Activated CD4-positive, alpha-beta T cell treated with anti-CD3 and anti-CD28 coated beads for 36 hours (primary cell): ENCODE measurements around the gene LILRB5. TPM values are rescaled to one million over a fixed set of nuclear protein-coding genes. Genes with fewer than 3 reads are reported as not detected.
A peak's percentile ranks its signal among the peaks of the same experiment; 100 is the strongest.
"Not testable (repeated sequence)": the region's sequence is repeated elsewhere in the genome, so short reads cannot be mapped to it uniquely, and the experiment has no call there.

Experiments used
- ATAC-seq: fragments of 200-7000 bp; cut with Tn5 transposase; one replicate; pipeline ENCODE4 v1.10.0; 2021; ENCODE audit warnings: mild to moderate bottlenecking, moderate library complexity
- CTCF ChIA-PET: fragments of 350-600 bp; sonication (Branson Sonifier 250); formaldehyde crosslinking; loops from one replicate; lab custom pipeline; 2021; ENCODE audit warnings: antibody characterized with exemption; lab: Charles Lee
- POLR2A ChIA-PET: fragments of 350-600 bp; sonication (Branson Sonifier 250); formaldehyde crosslinking; loops from one replicate; lab custom pipeline; 2021; ENCODE audit warnings: antibody characterized with exemption, inconsistent platforms; lab: Charles Lee
- DNase-seq: peaks from one replicate; pipeline ENCODE4 v3.0.0-alpha.2; 2020
- H3K27ac Mint-ChIP-seq: one replicate; pipeline ENCODE4 v1.8.0; 2021; ENCODE audit warnings: mixed read lengths
- H3K27me3 Mint-ChIP-seq: one replicate; pipeline ENCODE4 v1.8.0; 2021; ENCODE audit warnings: mixed read lengths
- H3K36me3 Mint-ChIP-seq: one replicate; pipeline ENCODE4 v1.8.0; 2021; ENCODE audit warnings: low read depth, mixed read lengths
- H3K4me1 Mint-ChIP-seq: one replicate; pipeline ENCODE4 v1.8.0; 2021; ENCODE audit warnings: mixed read lengths
- H3K4me3 Mint-ChIP-seq: one replicate; pipeline ENCODE4 v1.8.0; 2021; ENCODE audit warnings: mild to moderate bottlenecking, moderate library complexity, mixed read lengths
- H3K9me3 Mint-ChIP-seq: one replicate; pipeline ENCODE4 v1.8.0; 2021; ENCODE audit warnings: low read depth, mixed read lengths
- intact Hi-C, 2 experiments: fragments of 100-400 bp; cut with DNase I in 1 of 2; cut with micrococcal nuclease in 1 of 2; formaldehyde crosslinking; loops; one replicate each; pipeline versions ENCODE4 v1.14.2 to v1.15.1; 2022 to 2024; cut with DNase I, micrococcal nuclease
- total RNA-seq, 2 experiments: library from RNA; stranded (reverse); gene quantifications; one replicate each; pipeline ENCODE4 v1.2.3, GENCODE V29; 2021

The LILRB5 gene
- total RNA-seq, 2 experiments from 2014 or later: not detected

- intact Hi-C loops, POLR2A ChIA-PET: not testable (repeated sequence)
These were observed 14.8 kb downstream of the LILRB5 start for GRCh38 chr19:54242234-54242633.

DNA sequence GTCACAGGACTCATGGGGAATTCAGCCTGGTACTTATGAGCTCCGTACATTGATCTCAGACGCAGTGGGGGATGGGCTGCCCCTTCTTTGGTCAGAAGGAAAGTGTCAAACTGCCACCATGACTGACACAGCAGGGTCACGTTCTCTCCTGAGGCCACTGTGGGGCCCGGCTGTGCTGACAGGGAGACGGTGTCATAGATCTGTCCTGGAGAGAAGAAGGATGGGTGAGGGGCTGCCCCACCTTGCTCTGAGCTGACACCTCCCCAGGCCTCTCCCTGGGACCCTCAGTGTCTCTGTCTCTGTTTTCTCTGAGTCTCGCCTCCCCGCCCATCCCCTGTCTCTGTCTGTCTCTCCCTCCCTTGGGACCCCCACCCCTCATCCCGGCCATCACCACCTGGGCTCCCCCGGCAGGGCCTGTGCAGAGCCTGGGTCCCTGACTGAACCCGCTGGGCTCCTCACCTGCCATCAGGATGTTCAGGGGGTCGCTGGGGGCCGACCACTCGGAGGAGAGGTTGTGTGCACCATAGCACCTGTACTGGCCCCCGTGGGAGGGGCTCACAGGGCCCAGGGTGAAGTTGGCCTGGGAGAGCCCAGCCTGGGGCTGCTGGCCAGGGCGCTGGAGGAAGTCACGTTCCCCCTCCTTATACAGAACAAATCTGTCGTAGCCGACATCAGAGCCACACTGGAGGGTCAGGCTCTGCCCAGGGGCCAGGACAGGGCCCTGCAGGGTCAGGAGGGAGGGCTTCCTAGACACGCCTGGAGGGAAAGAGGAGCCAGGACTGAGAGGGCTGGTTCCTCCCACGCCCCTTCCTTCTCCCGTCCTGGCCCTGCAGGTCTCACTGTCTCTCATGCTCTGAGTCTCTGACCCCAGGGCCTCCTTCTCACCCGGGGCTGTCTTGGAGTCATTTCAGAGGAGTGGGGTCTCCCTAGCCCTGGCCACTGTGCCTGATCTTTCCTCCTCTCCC, 16.4 kb downstream of the LILRB5 start:
- H3K27me3 Mint-ChIP-seq, CTCF ChIA-PET, H3K36me3 Mint-ChIP-seq, H3K4me3 Mint-ChIP-seq, H3K4me1 Mint-ChIP-seq, DNase-seq, H3K27ac Mint-ChIP-seq, ATAC-seq, POLR2A ChIA-PET, intact Hi-C loops, H3K9me3 Mint-ChIP-seq: not testable (repeated sequence)

More at GRCh38 chr19:54242234-54242633, 14.8 kb downstream of the LILRB5 start:
- H3K36me3 Mint-ChIP-seq, ATAC-seq, H3K27ac Mint-ChIP-seq, H3K9me3 Mint-ChIP-seq, DNase-seq, H3K4me1 Mint-ChIP-seq, H3K27me3 Mint-ChIP-seq, H3K4me3 Mint-ChIP-seq, CTCF ChIA-PET: not testable (repeated sequence)

DNA sequence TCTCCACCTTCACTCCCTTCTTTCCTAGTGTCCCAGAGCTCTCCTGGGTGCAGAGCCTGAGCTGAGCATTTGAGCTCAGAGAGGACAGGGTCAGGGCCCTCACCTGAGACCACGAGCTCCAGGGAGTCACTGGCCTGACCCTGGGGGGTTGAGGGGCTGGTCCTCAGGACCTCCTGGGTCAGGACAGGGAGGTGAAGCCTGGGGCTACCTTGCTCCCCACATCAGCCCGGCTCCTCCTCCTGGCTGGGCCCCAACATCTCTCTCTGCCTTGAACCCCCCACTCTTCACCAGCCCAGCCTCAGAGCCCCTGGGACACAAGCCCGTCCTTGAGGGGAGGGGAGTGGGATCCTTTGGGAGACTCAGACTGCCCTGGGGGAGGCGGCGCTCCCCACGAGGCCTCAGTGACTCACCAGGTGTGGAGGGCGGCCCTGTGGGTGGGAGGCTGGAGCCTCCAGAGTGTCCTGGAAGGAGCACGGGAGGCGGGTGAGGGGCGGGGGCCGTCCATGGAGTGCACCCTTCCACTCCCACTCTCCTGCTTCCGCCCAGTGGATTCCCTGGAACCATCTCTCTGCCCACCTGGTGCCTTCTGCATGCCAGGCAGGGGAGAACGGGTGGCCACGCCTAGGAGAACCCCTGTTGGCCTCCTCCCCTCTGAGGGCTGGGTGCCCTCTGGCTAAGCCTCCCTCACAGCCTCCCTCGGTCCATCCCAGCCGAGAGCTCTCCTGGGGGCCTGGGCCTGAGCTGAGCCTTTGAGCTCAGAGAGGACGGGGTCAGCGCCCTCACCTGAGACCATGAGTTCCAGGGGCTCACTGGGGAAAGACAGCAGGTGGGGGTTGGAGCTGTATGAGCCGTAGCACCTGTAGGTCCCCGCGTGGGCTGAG, 17.3 kb downstream of the LILRB5 start:
- intact Hi-C loops: loop anchor here in 1 of 2 experiments (2.0 kb wide), 1 partner anchor 17 kb away; the partner anchor contains the start of gene LILRB3
- H3K27me3 Mint-ChIP-seq, ATAC-seq, H3K36me3 Mint-ChIP-seq, POLR2A ChIA-PET, H3K9me3 Mint-ChIP-seq, H3K4me1 Mint-ChIP-seq, H3K4me3 Mint-ChIP-seq, CTCF ChIA-PET, H3K27ac Mint-ChIP-seq, DNase-seq: not testable (repeated sequence)

- Mint-ChIP-seq H3K4me1 (peaks cover 6% of the 10 kb centered on the region), H3K4me3 (no peak overlapping the region), H3K36me3 (no peaks in the 10 kb centered on the region), H3K27ac (no peak overlapping the region), H3K9me3 (no peaks in the 10 kb centered on the region), H3K27me3 (peaks cover 22% of the 10 kb centered on the region)
- no peak for ATAC-seq
- intact Hi-C loops: no loop called here
- ChIA-PET CTCF (interaction anchor here (0.8 to 1.9 kb wide), 2 partner anchors 32 to 66 kb away, joined by 4 to 7 read pairs; no protein-coding TSS in a partner anchor), POLR2A (no interaction called here)
- no peak for DNase-seq
These were observed 23.1 kb downstream of the LILRB5 start for GRCh38 chr19:54233941-54234340.

- peaks cover 22% of the 10 kb centered on the region for H3K27me3 Mint-ChIP-seq
These were observed 25.8 kb downstream of the LILRB5 start for GRCh38 chr19:54231077-54231931.

DNA sequence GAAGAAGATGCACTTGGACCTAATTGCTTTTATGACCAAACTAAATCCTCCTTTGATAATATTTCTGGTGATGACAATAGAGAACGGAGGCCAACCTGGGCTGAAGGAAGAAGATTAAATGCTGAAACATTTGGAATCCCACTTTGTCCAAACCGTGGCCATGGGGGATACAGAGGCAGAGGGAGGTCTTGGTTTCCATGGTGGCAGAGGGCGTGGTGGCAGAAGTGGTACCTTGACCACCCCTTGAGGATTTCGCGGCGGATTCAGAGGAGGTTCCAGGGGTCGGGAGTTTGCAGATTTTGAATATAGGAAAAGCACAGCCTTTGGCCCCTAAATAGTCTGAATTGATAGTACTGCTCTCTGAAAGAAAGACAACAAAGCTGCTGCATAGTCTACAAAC, 27.0 kb downstream of the LILRB5 start:
- CTCF ChIA-PET: interaction anchor here (0.9 to 1.0 kb wide), 2 partner anchors 56 to 61 kb away, joined by 3 read pairs; no protein-coding TSS in a partner anchor
- Mint-ChIP-seq H3K9me3 (no peaks in the 10 kb centered on the region), H3K4me3 (no peak overlapping the region), H3K27ac (no peak overlapping the region), H3K4me1 (peaks cover 6% of the 10 kb centered on the region), H3K27me3 (peaks cover 19% of the 10 kb centered on the region), H3K36me3 (no peaks in the 10 kb centered on the region)
- intact Hi-C loops: no loop called here
- DNase-seq: no peak
- ATAC-seq: no peak
- POLR2A ChIA-PET: no interaction called here

More at GRCh38 chr19:54231077-54231931, 25.8 kb downstream of the LILRB5 start:
- Mint-ChIP-seq H3K4me1 (peaks cover 6% of the 10 kb centered on the region), H3K36me3 (no peaks in the 10 kb centered on the region), H3K27ac (no peak overlapping the region), H3K4me3 (no peak overlapping the region), H3K9me3 (no peaks in the 10 kb centered on the region)
- ChIA-PET CTCF (interaction anchor here (1.4 to 1.5 kb wide), 3 partner anchors 38 to 61 kb away, joined by 4 to 7 read pairs (median 5); no protein-coding TSS in a partner anchor), POLR2A (no interaction called here)
- peak; percentile 92 for DNase-seq
- intact Hi-C loops: loop anchor here (1.0 kb wide), 2 partner anchors 43 to 63 kb away; no protein-coding TSS in a partner anchor
- peak; percentile 99 for ATAC-seq

- no peak for DNase-seq
- ChIA-PET CTCF (interaction anchor here (1.2 kb wide), 1 partner anchor 37 kb away, joined by 5 read pairs; no protein-coding TSS in a partner anchor), POLR2A (interaction anchor here (0.7 kb wide), 1 partner anchor 23 kb away, joined by 3 read pairs; no protein-coding TSS in a partner anchor)
- no peaks in the 10 kb centered on the region for H3K9me3 Mint-ChIP-seq
- no peak overlapping the region for H3K4me3 Mint-ChIP-seq
- no peak overlapping the region for H3K27ac Mint-ChIP-seq
- peaks cover 13% of the 10 kb centered on the region for H3K27me3 Mint-ChIP-seq
- no peaks in the 10 kb centered on the region for H3K36me3 Mint-ChIP-seq
- no peak for ATAC-seq
- intact Hi-C loops: no loop called here
- peaks cover 6% of the 10 kb centered on the region for H3K4me1 Mint-ChIP-seq
These were observed 27.9 kb downstream of the LILRB5 start for GRCh38 chr19:54229146-54229545.

DNA sequence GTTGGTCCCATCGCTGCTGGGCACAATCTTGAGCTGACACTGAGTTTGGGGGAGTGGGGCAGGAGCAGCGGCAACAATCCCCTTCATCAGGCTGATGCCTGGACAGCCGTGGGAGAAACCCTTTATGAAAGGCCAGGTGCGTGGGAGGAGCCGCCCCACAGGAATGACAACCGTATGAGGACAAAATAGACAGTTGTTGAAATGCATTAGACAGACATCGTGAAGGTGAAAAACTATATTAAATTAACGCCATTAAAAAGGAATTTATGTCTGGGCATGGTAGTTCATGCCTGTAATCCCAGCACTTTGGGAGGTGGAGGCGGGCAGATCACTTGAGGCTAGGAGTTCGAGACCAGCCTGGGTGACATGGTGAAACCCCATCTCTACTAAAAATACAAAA, 32.5 kb downstream of the LILRB5 start:
- H3K4me1 Mint-ChIP-seq, H3K4me3 Mint-ChIP-seq, ATAC-seq, H3K9me3 Mint-ChIP-seq, POLR2A ChIA-PET, H3K36me3 Mint-ChIP-seq, intact Hi-C loops, DNase-seq, H3K27ac Mint-ChIP-seq: not testable (repeated sequence)
- peaks cover 11% of the 10 kb centered on the region for H3K27me3 Mint-ChIP-seq
- CTCF ChIA-PET: interaction anchor here (0.8 kb wide), 1 partner anchor 14 kb away, joined by 4 read pairs; no protein-coding TSS in a partner anchor

- H3K36me3 Mint-ChIP-seq, H3K27ac Mint-ChIP-seq, ATAC-seq, DNase-seq, H3K4me1 Mint-ChIP-seq, H3K9me3 Mint-ChIP-seq, H3K27me3 Mint-ChIP-seq, H3K4me3 Mint-ChIP-seq: not testable (repeated sequence)
- CTCF ChIA-PET: interaction anchor here (0.7 kb wide), 1 partner anchor 21 kb away, joined by 3 read pairs; no protein-coding TSS in a partner anchor
- intact Hi-C loops: loop anchor here (2.0 kb wide), 2 partner anchors 15 to 21 kb away; no protein-coding TSS in a partner anchor
- POLR2A ChIA-PET: interaction anchor here (1.1 kb wide), 1 partner anchor 16 kb away, joined by 3 read pairs; no protein-coding TSS in a partner anchor
These were observed 33.2 kb downstream of the LILRB5 start for GRCh38 chr19:54223937-54224281.

DNA sequence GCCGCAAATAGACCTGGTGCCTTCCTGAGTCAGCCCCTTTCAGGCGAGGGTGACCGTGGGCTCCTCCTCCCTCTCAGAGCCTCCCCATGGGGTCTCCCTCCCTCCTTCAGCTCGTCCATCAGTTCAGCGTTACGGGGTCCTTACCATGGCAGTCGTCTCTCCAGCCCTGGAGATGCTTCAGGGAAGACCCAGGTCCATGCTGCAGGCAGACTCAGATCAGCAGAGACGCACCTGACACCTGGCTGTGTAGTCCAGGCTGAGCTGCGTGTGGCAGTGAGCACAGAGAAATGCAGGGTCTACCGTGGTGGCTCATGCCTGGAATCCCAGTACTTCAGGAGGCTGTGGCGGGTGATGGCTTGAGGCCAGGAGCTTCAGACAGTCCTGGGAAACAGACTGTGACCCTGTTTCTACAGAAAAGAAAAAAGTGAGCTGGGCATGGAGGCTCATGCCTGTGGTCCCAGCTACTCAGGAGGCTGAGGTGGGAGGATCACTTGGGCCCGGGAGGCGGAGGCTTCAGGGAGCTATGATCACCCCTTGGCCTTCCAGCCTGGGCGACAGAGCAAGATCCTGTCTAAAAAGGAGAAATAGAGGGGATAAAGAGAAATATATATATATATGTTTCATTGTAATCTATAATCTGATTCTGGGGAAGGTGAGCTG, 33.7 kb downstream of the LILRB5 start:
- intact Hi-C loops: loop anchor here (2.0 kb wide), 2 partner anchors 15 to 21 kb away; no protein-coding TSS in a partner anchor
- DNase-seq, H3K36me3 Mint-ChIP-seq, H3K27me3 Mint-ChIP-seq, H3K27ac Mint-ChIP-seq, H3K9me3 Mint-ChIP-seq, ATAC-seq, H3K4me3 Mint-ChIP-seq, H3K4me1 Mint-ChIP-seq: not testable (repeated sequence)
- ChIA-PET CTCF (interaction anchor here (0.7 kb wide), 1 partner anchor 22 kb away, joined by 3 read pairs; no protein-coding TSS in a partner anchor), POLR2A (interaction anchor here (1.1 kb wide), 1 partner anchor 15 kb away, joined by 3 read pairs; no protein-coding TSS in a partner anchor)
